GM23338 (cell line): ENCODE data around the gene EPHB2. TPM values are rescaled to one million over a fixed set of nuclear protein-coding genes. Genes with fewer than 3 reads are reported as not detected.

Experiments used
- ATAC-seq: fragments of 200-7000 bp; cut with Tn5 transposase; 3 replicates; pipeline ENCODE4 v1.9.1; 2020
- DNase-seq: peaks from one replicate; pipeline ENCODE4 v3.0.0-alpha.2; 2015; ENCODE audit warnings: low spot score
- H2AFZ ChIP-seq: fragments of 200-600 bp; sonication (generic); 2 replicates; pipeline ENCODE4 v1.8.0; 2016; ENCODE audit warnings: antibody characterized with exemption, mild to moderate bottlenecking, moderate library complexity
- H3F3A ChIP-seq: fragments of 200-600 bp; sonication (generic); replicated peaks from 2 replicates; pipeline ENCODE4 v1.8.0; 2017; ENCODE audit warnings: antibody characterized with exemption, mixed run types, low read depth
- H3K27ac ChIP-seq: fragments of 200-600 bp; sonication (generic); 2 replicates; pipeline ENCODE4 v1.6.1; 2016; ENCODE audit warnings: low read depth
- H3K27me3 ChIP-seq: fragments of 200-600 bp; sonication (generic); 2 replicates; pipeline ENCODE4 v1.8.0; 2016; ENCODE audit warnings: mild to moderate bottlenecking, mixed run types, moderate library complexity; ENCODE audit not compliant: insufficient read depth
- H3K36me3 ChIP-seq: fragments of 200-600 bp; sonication (generic); 2 replicates; pipeline ENCODE4 v1.8.0; 2016; ENCODE audit warnings: mild to moderate bottlenecking; ENCODE audit not compliant: insufficient read depth
- H3K4me1 ChIP-seq: fragments of 200-600 bp; sonication (generic); 2 replicates; pipeline ENCODE4 v1.8.0; 2016; ENCODE audit warnings: mild to moderate bottlenecking, moderate library complexity; ENCODE audit not compliant: insufficient read depth
- H3K4me2 ChIP-seq: fragments of 200-600 bp; sonication (generic); 2 replicates; pipeline ENCODE4 v1.7.1; 2017; ENCODE audit warnings: mixed run types
- H3K4me3 ChIP-seq: fragments of 200-600 bp; sonication (generic); 2 replicates; pipeline ENCODE4 v1.6.1; 2016; ENCODE audit warnings: mixed run types
- H3K79me2 ChIP-seq: fragments of 200-600 bp; sonication (generic); replicated peaks from 2 replicates; pipeline ENCODE4 v1.8.0; 2017; ENCODE audit warnings: mild to moderate bottlenecking; ENCODE audit not compliant: insufficient read depth
- H3K9me2 ChIP-seq: fragments of 200-600 bp; sonication (generic); 2 replicates; pipeline ENCODE4 v1.8.0; 2017; ENCODE audit not compliant: insufficient read depth
- H4K20me1 ChIP-seq: fragments of 200-600 bp; sonication (generic); replicated peaks from 2 replicates; pipeline ENCODE4 v1.8.0; 2017; ENCODE audit warnings: mild to moderate bottlenecking; ENCODE audit not compliant: insufficient read depth
- H3K27ac Mint-ChIP-seq: 2 replicates; pipeline ENCODE4 v1.8.0; 2020; ENCODE audit warnings: inconsistent platforms, mild to moderate bottlenecking, moderate library complexity, mixed read lengths
- H3K27me3 Mint-ChIP-seq: 3 replicates; pipeline ENCODE4 v1.8.0; 2022; ENCODE audit warnings: low read depth, mild to moderate bottlenecking, moderate library complexity, mixed read lengths, inconsistent platforms; ENCODE audit not compliant: insufficient read depth, poor library complexity
- H3K36me3 Mint-ChIP-seq: 3 replicates; pipeline ENCODE4 v1.8.0; 2021; ENCODE audit warnings: low read depth, mild to moderate bottlenecking, inconsistent platforms, moderate library complexity, mixed read lengths
- H3K4me1 Mint-ChIP-seq: 3 replicates; pipeline ENCODE4 v1.8.0; 2020; ENCODE audit warnings: mild to moderate bottlenecking, inconsistent platforms, mixed read lengths
- H3K4me3 Mint-ChIP-seq: 3 replicates; pipeline ENCODE4 v1.8.0; 2021; ENCODE audit warnings: moderate library complexity, mild to moderate bottlenecking, inconsistent platforms, mixed read lengths
- H3K9me3 Mint-ChIP-seq: 3 replicates; pipeline ENCODE4 v1.8.0; 2020; ENCODE audit warnings: moderate library complexity, mild to moderate bottlenecking, inconsistent platforms, mixed read lengths
- CREB1 ChIP-seq: fragments of 250-450 bp; sonication (Bioruptor Pico); IDR thresholded peaks from 2 replicates; pipeline ENCODE4 v1.5.0; 2020; ENCODE audit warnings: low read depth, mild to moderate bottlenecking, moderate library complexity
- CTCF ChIP-seq, 2 experiments: fragments of 200-600 bp in 1 of 2; sonication (generic) in 1 of 2; conservative IDR thresholded peaks; 2 replicates each; pipeline versions ENCODE4 v1.5.1 to v1.6.1; 2016 to 2017; ENCODE audit warnings: antibody characterized with exemption in 2 of 2, low read depth in 2 of 2, mild to moderate bottlenecking in 2 of 2, moderate library complexity in 1 of 2
- ETS1 ChIP-seq: IDR thresholded peaks from 2 replicates; pipeline ENCODE4 v1.6.1; 2016; ENCODE audit warnings: antibody characterized with exemption
- EZH2 ChIP-seq: fragments of 200-600 bp; sonication (generic); IDR thresholded peaks from one replicate; pipeline ENCODE4 v1.8.0; 2017; ENCODE audit warnings: antibody characterized with exemption, mild to moderate bottlenecking, low read depth; ENCODE audit not compliant: unreplicated experiment
- EZH2phosphoT487 ChIP-seq: fragments of 200-600 bp; sonication (generic); IDR thresholded peaks from one replicate; pipeline ENCODE4 v1.8.1; 2018; ENCODE audit warnings: antibody characterized with exemption; ENCODE audit not compliant: unreplicated experiment
- JUNB ChIP-seq: IDR thresholded peaks from one replicate; pipeline ENCODE4 v1.6.1; 2016; ENCODE audit warnings: antibody characterized with exemption; ENCODE audit not compliant: unreplicated experiment
- NANOG ChIP-seq: IDR thresholded peaks from 2 replicates; pipeline ENCODE4 v1.6.1; 2016; ENCODE audit warnings: antibody characterized with exemption, borderline replicate concordance
- POLR2AphosphoS5 ChIP-seq: IDR thresholded peaks from 2 replicates; pipeline ENCODE4 v1.6.1; 2016; ENCODE audit warnings: antibody characterized with exemption, low read depth
- REST ChIP-seq: IDR thresholded peaks from one replicate; pipeline ENCODE4 v1.6.1; 2018; ENCODE audit warnings: antibody characterized with exemption; ENCODE audit not compliant: unreplicated experiment
- STAT1 ChIP-seq: IDR thresholded peaks from one replicate; pipeline ENCODE4 v1.6.1; 2016; ENCODE audit warnings: antibody characterized with exemption; ENCODE audit not compliant: unreplicated experiment
- ZNF114 ChIP-seq: fragments of 250-450 bp; sonication (Bioruptor Pico); IDR thresholded peaks from 2 replicates; pipeline ENCODE4 v1.5.0; 2020; ENCODE audit warnings: mild to moderate bottlenecking, moderate library complexity
- ZNF331 ChIP-seq: fragments of 250-450 bp; sonication (Bioruptor Pico); IDR thresholded peaks from 2 replicates; pipeline ENCODE4 v1.5.0; 2020; ENCODE audit warnings: low read depth, mild to moderate bottlenecking, moderate library complexity
- ZNF462 ChIP-seq: fragments of 250-450 bp; sonication (Bioruptor Pico); IDR thresholded peaks from 2 replicates; pipeline ENCODE4 v1.5.0; 2020; ENCODE audit warnings: mild to moderate bottlenecking, moderate library complexity
- polyA plus RNA-seq: library from polyadenylated mRNA; unstranded; fragments of >200 nt; fragmentation: Nextera tagmentation; extraction: Ambion mirVana; gene quantifications from 2 replicates; pipeline ENCODE4 v1.2.1, GENCODE V29; 2016
- total RNA-seq: library from RNA; depleted of rRNA; stranded (reverse); fragments of >200 nt; shearing (Covaris generic); gene quantifications from 2 replicates; pipeline ENCODE4 v1.2.3, GENCODE V29; 2014

Gene EPHB2
- total and polyA plus RNA-seq, 2 experiments from 2014 or later: 4.1 to 20.1 TPM

DNA sequence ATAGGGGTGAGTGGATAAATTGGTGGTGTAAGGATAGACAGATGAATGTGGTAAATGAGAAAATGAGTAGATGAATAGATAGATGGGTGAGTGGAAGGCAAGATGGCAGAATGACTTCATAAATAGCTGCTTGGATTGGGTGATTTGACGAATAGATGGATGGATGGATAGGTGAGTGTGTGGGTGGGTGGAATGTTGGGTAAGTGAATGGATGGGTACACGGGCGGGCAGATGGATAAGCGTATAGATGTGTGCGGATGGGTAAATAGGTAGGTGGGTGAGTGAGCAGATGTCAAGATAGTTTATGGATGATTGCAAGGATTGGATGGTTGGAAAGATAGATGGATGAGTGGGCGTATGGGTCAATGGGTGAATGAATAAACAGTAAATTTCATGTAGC lies 59.3 kb downstream of the EPHB2 start:
- Mint-ChIP-seq H3K27ac (no peak overlapping the region), H3K36me3 (no peaks in the 10 kb centered on the region), H3K27me3 (peaks cover 4% of the 10 kb centered on the region), H3K9me3 (no peaks in the 10 kb centered on the region; the same call in 2 of the 3 replicates), H3K4me3 (no peak overlapping the region), H3K4me1 (peaks cover 3% of the 10 kb centered on the region; the same call in 2 of the 3 replicates)
- H3K36me3 ChIP-seq: no peaks in the 10 kb centered on the region
- no peak overlapping the region for H2AFZ ChIP-seq
- TF ChIP-seq ZNF114 (CRISPR knock-in tag) (no peak), ETS1 (no peak), ZNF331 (CRISPR knock-in tag) (no peak), ZNF462 (CRISPR knock-in tag) (no peak), CTCF (conservative IDR thresholded peaks at IDR 0.05; ENCODE audit: low read depth in 2 of 2) (no peak), EZH2phosphoT487 (no peak), STAT1 (no peak), POLR2AphosphoS5 (no peak), EZH2 (no peak), JUNB (no peak), REST (no peak), CREB1 (no peak), NANOG (no peak)
- H4K20me1 ChIP-seq: no peaks in the 10 kb centered on the region
- H3K4me2 ChIP-seq: no peak overlapping the region
- H3K4me1 ChIP-seq: no peaks in the 10 kb centered on the region
- no peak for ATAC-seq
- H3K27me3 ChIP-seq: no peaks in the 10 kb centered on the region
- no peak for DNase-seq
- no peaks in the 10 kb centered on the region for H3K9me2 ChIP-seq
- H3K27ac ChIP-seq: no peak overlapping the region
- no peaks in the 10 kb centered on the region for H3F3A ChIP-seq
- H3K4me3 ChIP-seq: no peak overlapping the region
- no peaks in the 10 kb centered on the region for H3K79me2 ChIP-seq
